KOPT-K1 (cell line): Measurements from ENCODE around the gene MAN2A1.

ENCODE experiments used
- H3K27ac ChIP-seq: fragments of 200-600 bp; sonication (generic); 2 replicates; pipeline ENCODE4 v1.5.1; 2016; ENCODE audit warnings: antibody characterized with exemption, mild to moderate bottlenecking, low read depth, low read length; ENCODE audit not compliant: poor library complexity, severe bottlenecking
- H3K36me3 ChIP-seq: fragments of 200-600 bp; sonication (generic); 2 replicates; pipeline ENCODE4 v1.5.1; 2017; ENCODE audit warnings: antibody characterized with exemption, mild to moderate bottlenecking, low read length, moderate library complexity; ENCODE audit not compliant: insufficient read depth
- H3K9me3 ChIP-seq: fragments of 200-600 bp; sonication (generic); 2 replicates; pipeline ENCODE4 v1.5.1; 2017; ENCODE audit warnings: antibody characterized with exemption, low read length, mild to moderate bottlenecking; ENCODE audit not compliant: insufficient read depth, poor library complexity, severe bottlenecking

Gene MAN2A1

GRCh38 chr5:109862301-109862700 lies 172.6 kb downstream of the MAN2A1 start:
- Histone ChIP-seq H3K27ac (no peak overlapping the region), H3K9me3 (no peaks in the 10 kb centered on the region), H3K36me3 (peaks cover 97% of the 10 kb centered on the region)

GRCh38 chr5:109863752-109864151 lies 174.0 kb downstream of the MAN2A1 start:
- H3K27ac ChIP-seq: no peak overlapping the region
- H3K9me3 ChIP-seq: no peaks in the 10 kb centered on the region
- H3K36me3 ChIP-seq: peaks cover 99% of the 10 kb centered on the region

- Histone ChIP-seq H3K9me3 (no peaks in the 10 kb centered on the region), H3K27ac (no peak overlapping the region), H3K36me3 (peaks cover 91% of the 10 kb centered on the region)
Observed at GRCh38 chr5:109865637-109866036, 175.9 kb downstream of the MAN2A1 start.

- Histone ChIP-seq H3K27ac (no peak overlapping the region), H3K9me3 (no peaks in the 10 kb centered on the region)
Observed at GRCh38 chr5:109866051-109866450, 176.3 kb downstream of the MAN2A1 start.

GRCh38 chr5:109868737-109869136 lies 179.0 kb downstream of the MAN2A1 start:
- no peaks in the 10 kb centered on the region for H3K9me3 ChIP-seq
- peaks cover 60% of the 10 kb centered on the region for H3K36me3 ChIP-seq
- H3K27ac ChIP-seq: no peak overlapping the region

More at GRCh38 chr5:109866051-109866450, 176.3 kb downstream of the MAN2A1 start:
- peaks cover 86% of the 10 kb centered on the region for H3K36me3 ChIP-seq

- Histone ChIP-seq H3K9me3 (no peaks in the 10 kb centered on the region), H3K27ac (no peak overlapping the region), H3K36me3 (peaks cover 10% of the 10 kb centered on the region)
Observed at GRCh38 chr5:109873687-109874086, 184.0 kb downstream of the MAN2A1 start.

- H3K9me3 ChIP-seq: no peaks in the 10 kb centered on the region
- H3K36me3 ChIP-seq: peaks cover 6% of the 10 kb centered on the region
- H3K27ac ChIP-seq: no peak overlapping the region
Observed at GRCh38 chr5:109874108-109874507, 184.4 kb downstream of the MAN2A1 start.

- no peaks in the 10 kb centered on the region for H3K9me3 ChIP-seq
- no peaks in the 10 kb centered on the region for H3K36me3 ChIP-seq
- H3K27ac ChIP-seq: no peak overlapping the region
Observed at GRCh38 chr5:109876030-109876725, 186.5 kb downstream of the MAN2A1 start.

GRCh38 chr5:109876941-109877669 lies 187.4 kb downstream of the MAN2A1 start:
- H3K9me3 ChIP-seq: no peaks in the 10 kb centered on the region
- no peak overlapping the region for H3K27ac ChIP-seq
- no peaks in the 10 kb centered on the region for H3K36me3 ChIP-seq

GRCh38 chr5:109877670-109878045 lies 187.9 kb downstream of the MAN2A1 start:
- Histone ChIP-seq H3K9me3 (no peaks in the 10 kb centered on the region), H3K27ac (no peak overlapping the region), H3K36me3 (no peaks in the 10 kb centered on the region)

- Histone ChIP-seq H3K36me3 (no peaks in the 10 kb centered on the region), H3K27ac (no peak overlapping the region), H3K9me3 (no peaks in the 10 kb centered on the region)
Observed at GRCh38 chr5:109878887-109879286, 189.2 kb downstream of the MAN2A1 start.

GRCh38 chr5:109880907-109881685 lies 191.4 kb downstream of the MAN2A1 start:
- no peak overlapping the region for H3K27ac ChIP-seq
- H3K9me3 ChIP-seq: peaks cover 15% of the 10 kb centered on the region
- no peaks in the 10 kb centered on the region for H3K36me3 ChIP-seq

GRCh38 chr5:109882546-109882945 lies 192.8 kb downstream of the MAN2A1 start:
- no peak overlapping the region for H3K27ac ChIP-seq
- no peaks in the 10 kb centered on the region for H3K36me3 ChIP-seq
- H3K9me3 ChIP-seq: peaks cover 15% of the 10 kb centered on the region

- Histone ChIP-seq H3K9me3 (peaks cover 15% of the 10 kb centered on the region), H3K27ac (no peak overlapping the region)
Observed at GRCh38 chr5:109884676-109885075, 194.9 kb downstream of the MAN2A1 start.

GRCh38 chr5:109885205-109885604 lies 195.5 kb downstream of the MAN2A1 start:
- no peaks in the 10 kb centered on the region for H3K36me3 ChIP-seq
- no peak overlapping the region for H3K27ac ChIP-seq
- H3K9me3 ChIP-seq: peaks cover 15% of the 10 kb centered on the region

More at GRCh38 chr5:109884676-109885075, 194.9 kb downstream of the MAN2A1 start:
- no peaks in the 10 kb centered on the region for H3K36me3 ChIP-seq
